Measurements from ENCODE around the gene KIF5A. TPM values are rescaled to one million over a fixed set of nuclear protein-coding genes. Genes with fewer than 3 reads are reported as not detected.

KIF5A gene
- total RNA-seq, 4 donors from 2014 or later = 0.34 to 0.67 (median 0.51) TPM

DNA sequence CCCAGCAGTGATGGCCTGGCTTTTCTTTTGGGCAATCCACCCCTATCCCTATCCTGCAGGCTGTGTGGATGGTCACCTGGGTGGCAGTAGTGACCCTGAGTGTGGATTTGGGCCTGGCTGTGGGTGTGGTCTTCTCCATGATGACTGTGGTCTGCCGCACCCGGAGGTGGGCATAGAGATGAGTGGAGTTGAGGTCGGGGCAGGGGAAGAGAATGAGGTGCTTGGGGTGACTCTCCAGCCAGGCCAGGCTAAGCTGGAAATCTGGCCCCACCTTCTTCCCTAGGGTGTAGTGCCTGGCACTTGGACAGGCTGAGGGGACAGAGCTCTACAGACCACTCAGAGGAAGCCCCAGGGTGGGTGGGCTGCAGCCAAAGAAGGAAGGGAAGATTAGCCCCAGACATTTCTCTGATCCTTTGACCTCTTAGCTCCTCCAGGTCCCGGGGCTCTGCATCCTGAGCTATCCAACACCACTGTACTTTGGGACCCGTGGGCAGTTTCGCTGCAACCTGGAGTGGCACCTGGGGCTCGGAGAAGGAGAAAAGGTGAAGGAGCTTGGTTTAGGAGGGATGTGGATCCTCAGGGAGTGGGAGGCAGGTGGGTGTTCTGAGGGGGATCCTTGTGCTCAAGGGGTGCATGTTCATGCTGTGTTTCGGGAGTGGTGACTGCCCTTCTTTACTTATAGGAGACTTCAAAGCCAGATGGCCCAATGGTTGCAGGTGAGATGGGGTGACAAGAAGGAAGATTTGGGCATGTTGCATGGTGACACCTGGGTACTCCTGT, 74.8 kb downstream of the KIF5A start:
- DNase-seq = no peak
- TF ChIP-seq POLR2A (IDR thresholded peaks at IDR 0.05) = no peak
- TF ChIP-seq, protein P1, sequence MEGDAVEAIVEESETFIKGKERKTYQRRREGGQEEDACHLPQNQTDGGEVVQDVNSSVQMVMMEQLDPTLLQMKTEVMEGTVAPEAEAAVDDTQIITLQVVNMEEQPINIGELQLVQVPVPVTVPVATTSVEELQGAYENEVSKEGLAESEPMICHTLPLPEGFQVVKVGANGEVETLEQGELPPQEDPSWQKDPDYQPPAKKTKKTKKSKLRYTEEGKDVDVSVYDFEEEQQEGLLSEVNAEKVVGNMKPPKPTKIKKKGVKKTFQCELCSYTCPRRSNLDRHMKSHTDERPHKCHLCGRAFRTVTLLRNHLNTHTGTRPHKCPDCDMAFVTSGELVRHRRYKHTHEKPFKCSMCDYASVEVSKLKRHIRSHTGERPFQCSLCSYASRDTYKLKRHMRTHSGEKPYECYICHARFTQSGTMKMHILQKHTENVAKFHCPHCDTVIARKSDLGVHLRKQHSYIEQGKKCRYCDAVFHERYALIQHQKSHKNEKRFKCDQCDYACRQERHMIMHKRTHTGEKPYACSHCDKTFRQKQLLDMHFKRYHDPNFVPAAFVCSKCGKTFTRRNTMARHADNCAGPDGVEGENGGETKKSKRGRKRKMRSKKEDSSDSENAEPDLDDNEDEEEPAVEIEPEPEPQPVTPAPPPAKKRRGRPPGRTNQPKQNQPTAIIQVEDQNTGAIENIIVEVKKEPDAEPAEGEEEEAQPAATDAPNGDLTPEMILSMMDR (IDR thresholded peaks at IDR 0.05) = no peak
- 64 to 69% methylated on average over 8 of the region's 8 CpGs for WGBS, 2 donors
- no peak overlapping the region for H3K27ac ChIP-seq
- no peak overlapping the region for H3K4me3 ChIP-seq (replicated peaks in 1 of 3)
- peaks cover 12 to 26% of the 10 kb centered on the region in 2 donors for H3K4me1 ChIP-seq
- intact Hi-C loops (cut with DNase I) = loop anchor here (5.0 kb wide), 2 partner anchors 42 to 167 kb away; partner anchors contain the start of genes GLI1 and INHBE
- H3K9me3 ChIP-seq = no peaks in the 10 kb centered on the region
- peaks cover 40% of the 10 kb centered on the region for H3K27me3 ChIP-seq
- H3K36me3 ChIP-seq = no peaks in the 10 kb centered on the region

DNA sequence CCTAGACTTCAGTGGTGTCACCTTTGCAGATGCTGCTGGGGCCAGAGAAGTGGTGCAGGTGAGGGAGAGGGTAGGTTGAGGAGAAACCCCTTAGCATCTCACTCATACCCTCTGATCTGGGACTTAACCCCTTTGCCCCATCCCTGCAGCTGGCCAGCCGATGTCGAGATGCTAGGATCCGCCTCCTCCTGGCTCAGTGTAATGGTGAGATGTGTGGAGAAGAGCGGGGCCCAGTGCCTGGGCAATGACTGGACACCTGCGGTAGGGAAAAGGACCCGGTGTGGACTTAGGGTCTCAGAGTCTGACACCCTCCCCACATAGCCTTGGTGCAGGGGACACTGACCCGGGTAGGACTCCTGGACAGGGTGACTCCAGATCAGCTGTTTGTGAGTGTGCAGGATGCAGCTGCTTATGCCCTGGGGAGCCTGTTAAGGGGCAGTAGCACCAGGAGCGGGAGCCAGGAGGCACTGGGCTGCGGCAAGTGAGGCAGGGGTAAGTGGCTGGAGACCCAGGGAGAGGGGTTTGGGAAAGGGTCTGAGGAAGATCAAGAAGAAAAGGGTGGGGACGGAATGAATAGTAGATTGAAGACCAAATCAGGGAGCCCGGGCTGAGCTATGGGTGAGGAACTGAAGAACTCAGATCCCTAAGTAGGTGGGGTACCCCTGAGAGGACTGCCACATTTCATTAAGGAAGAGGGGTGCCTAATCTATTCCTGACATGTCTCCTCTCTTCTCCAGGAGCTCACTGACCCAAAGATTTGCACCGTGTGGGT, 75.6 kb downstream of the KIF5A start:
- Histone ChIP-seq H3K36me3 (no peaks in the 10 kb centered on the region), H3K4me1 (peaks cover 12 to 23% of the 10 kb centered on the region in 2 donors), H3K4me3 (replicated peaks in 1 of 3) (no peak overlapping the region), H3K9me3 (no peaks in the 10 kb centered on the region), H3K27ac (no peak overlapping the region), H3K27me3 (peaks cover 32% of the 10 kb centered on the region)
- WGBS, 2 donors = 63 to 69% methylated on average over 12 of the region's 12 CpGs
- intact Hi-C loops (cut with DNase I) = no loop called here
- TF ChIP-seq, protein P1 (IDR thresholded peaks at IDR 0.05) = no peak
- TF ChIP-seq POLR2A (IDR thresholded peaks at IDR 0.05) = no peak
- DNase-seq = no peak

DNA sequence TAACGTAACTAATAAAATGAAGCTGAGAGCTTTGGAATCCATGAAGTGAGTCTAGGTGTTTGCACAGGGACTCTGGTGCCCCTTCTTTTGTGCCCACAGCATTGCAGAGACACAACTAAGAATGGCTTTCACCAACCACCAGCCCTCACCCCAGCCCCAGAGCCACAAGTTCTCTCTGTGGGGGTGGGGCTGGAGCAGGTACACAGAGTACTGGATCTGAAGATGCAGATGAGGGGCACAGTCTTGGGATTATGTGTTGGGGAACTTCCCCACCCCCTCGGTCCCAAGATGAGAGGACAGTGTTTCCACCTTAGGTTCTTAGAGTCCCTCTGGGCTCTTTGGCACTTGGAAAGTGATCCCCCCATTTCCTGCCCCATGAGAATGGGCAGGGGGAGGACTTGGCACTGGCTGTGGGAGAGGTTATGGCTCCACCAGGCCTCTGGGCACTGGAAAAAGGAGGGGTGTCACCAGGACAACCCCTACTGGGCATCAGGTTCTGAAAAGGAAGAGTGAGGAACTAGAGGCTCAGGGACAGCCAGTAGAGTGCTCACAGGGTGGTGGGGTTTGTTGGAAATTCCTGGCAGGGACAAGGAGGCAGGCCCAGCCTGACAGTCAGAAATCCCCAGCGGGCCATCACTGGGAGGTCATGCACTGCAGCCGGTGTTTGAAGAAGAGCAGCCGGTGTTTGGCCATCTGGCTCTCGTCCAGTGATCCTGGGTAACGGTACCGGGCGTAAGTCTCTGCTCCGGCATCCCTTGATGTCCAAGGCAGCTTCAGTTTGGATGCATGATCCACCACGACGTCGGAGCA, 76.5 kb downstream of the KIF5A start:
- H3K4me3 ChIP-seq (replicated peaks in 1 of 3) = no peak overlapping the region
- intact Hi-C loops (cut with DNase I) = no loop called here
- no peak for DNase-seq
- no peak overlapping the region for H3K27ac ChIP-seq
- H3K4me1 ChIP-seq = peaks cover 9 to 16% of the 10 kb centered on the region in 2 donors
- no peaks in the 10 kb centered on the region for H3K36me3 ChIP-seq
- H3K9me3 ChIP-seq = no peaks in the 10 kb centered on the region
- TF ChIP-seq, protein P1 (IDR thresholded peaks at IDR 0.05) = no peak
- TF ChIP-seq POLR2A (IDR thresholded peaks at IDR 0.05) = no peak
- 31 to 40% methylated on average over 9 to 12 of the region's 13 CpGs for WGBS, 2 donors
- H3K27me3 ChIP-seq = peaks cover 24% of the 10 kb centered on the region

DNA sequence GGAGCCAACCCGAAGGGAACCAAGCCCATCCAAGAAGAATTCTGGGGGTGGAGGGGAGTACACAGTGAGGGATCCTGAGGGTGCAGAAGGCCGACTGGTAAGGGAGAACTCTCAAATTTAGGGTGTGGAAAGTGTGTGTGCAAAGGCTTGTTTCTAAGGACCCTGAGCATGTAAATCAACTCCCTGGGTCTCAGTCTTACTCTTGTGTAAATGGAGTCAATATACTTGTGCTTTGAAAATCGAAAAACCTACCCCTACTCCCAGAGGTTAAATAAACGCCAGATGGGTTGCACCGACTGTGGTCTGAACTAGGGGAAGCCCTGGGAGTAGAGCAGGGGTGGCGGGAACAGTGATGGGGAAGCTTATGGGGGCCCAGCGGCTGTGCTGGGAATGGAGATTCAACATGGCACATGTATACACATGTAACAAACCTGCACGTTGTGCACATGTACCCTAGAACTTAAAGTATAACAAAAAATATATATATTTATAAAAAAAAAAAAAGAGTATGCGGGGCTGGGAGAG, 77.1 kb downstream of the KIF5A start:
- peaks cover 26% of the 10 kb centered on the region for H3K27me3 ChIP-seq
- no peak for DNase-seq
- no peaks in the 10 kb centered on the region for H3K9me3 ChIP-seq
- H3K4me3 ChIP-seq (replicated peaks in 1 of 3) = no peak overlapping the region
- H3K4me1 ChIP-seq = peaks cover 9 to 12% of the 10 kb centered on the region in 2 donors
- TF ChIP-seq, protein P1 (IDR thresholded peaks at IDR 0.05) = no peak
- TF ChIP-seq POLR2A (IDR thresholded peaks at IDR 0.05) = no peak
- no peaks in the 10 kb centered on the region for H3K36me3 ChIP-seq
- no peak overlapping the region for H3K27ac ChIP-seq
- WGBS, 2 donors = 22 to 27% methylated on average over 9 of the region's 9 CpGs
- intact Hi-C loops (cut with DNase I) = no loop called here
